HepG2 (cell line): ENCODE data around the gene LSM12. TPM values are rescaled to one million over a fixed set of nuclear protein-coding genes. Genes with fewer than 3 reads are reported as not detected.

Experiments
- ATRX ChIP-seq: sonication (generic); formaldehyde crosslinking; IDR thresholded peaks from 2 replicates; pipeline ENCODE4 v1.4.0; 2020; ENCODE audit warnings: missing genetic modification reagents, borderline replicate concordance
- EED ChIP-seq: sonication (generic); formaldehyde crosslinking; IDR thresholded peaks from 2 replicates; pipeline ENCODE4 v1.5.0; 2020; ENCODE audit warnings: mild to moderate bottlenecking, missing genetic modification reagents
- HINFP ChIP-seq: sonication (generic); formaldehyde crosslinking; IDR thresholded peaks from 2 replicates; pipeline ENCODE4 v1.4.0; 2020; ENCODE audit warnings: low read depth, mild to moderate bottlenecking, missing genetic modification reagents
- JARID2 ChIP-seq: sonication (generic); formaldehyde crosslinking; IDR thresholded peaks from 2 replicates; pipeline ENCODE4 v1.8.1; 2023; ENCODE audit warnings: missing genetic modification reagents, inconsistent platforms; ENCODE audit not compliant: insufficient replicate concordance
- MED8 ChIP-seq: sonication (generic); formaldehyde crosslinking; IDR thresholded peaks from 2 replicates; pipeline ENCODE4 v1.8.1; 2023; ENCODE audit warnings: mild to moderate bottlenecking, missing genetic modification reagents; ENCODE audit not compliant: insufficient replicate concordance
- PHF20 ChIP-seq: sonication (generic); formaldehyde crosslinking; IDR thresholded peaks from 2 replicates; pipeline ENCODE4 v1.5.0; 2020; ENCODE audit warnings: mild to moderate bottlenecking, missing genetic modification reagents
- PHF8 ChIP-seq: sonication (generic); formaldehyde crosslinking; IDR thresholded peaks from 2 replicates; pipeline ENCODE4 v1.5.0; 2020; ENCODE audit warnings: missing genetic modification reagents
- RBM39 ChIP-seq: fragments of 200-400 bp; formaldehyde crosslinking; IDR thresholded peaks from one replicate; pipeline ENCODE4 v1.6.1; 2018; ENCODE audit warnings: antibody characterized with exemption, mild to moderate bottlenecking, low read depth, low read length; ENCODE audit not compliant: poor library complexity, severe bottlenecking
- RELA ChIP-seq: sonication (generic); formaldehyde crosslinking; IDR thresholded peaks from 2 replicates; pipeline ENCODE4 v1.4.0; 2020; ENCODE audit warnings: missing genetic modification reagents
- RNF219 ChIP-seq: sonication (generic); formaldehyde crosslinking; IDR thresholded peaks from 2 replicates; pipeline ENCODE4 v1.5.0; 2020; ENCODE audit warnings: mild to moderate bottlenecking, missing genetic modification reagents
- SATB2 ChIP-seq: sonication (generic); formaldehyde crosslinking; IDR thresholded peaks from 2 replicates; pipeline ENCODE4 v1.5.0; 2020; ENCODE audit warnings: missing genetic modification reagents
- SP5 ChIP-seq: IDR thresholded peaks from 2 replicates; pipeline ENCODE4 v1.6.1; 2016; ENCODE audit warnings: low read depth, borderline replicate concordance
- SUZ12 ChIP-seq: fragments of 150-350 bp; IDR thresholded peaks from 2 replicates; pipeline ENCODE4 v1.6.1; 2014; ENCODE audit warnings: low read depth, low read length
- TCF12 ChIP-seq, 2 experiments: fragments of 450-650 bp in 1 of 2; sonication (generic) in 1 of 2; formaldehyde crosslinking in 1 of 2; IDR thresholded peaks; 2 replicates each; pipeline versions ENCODE4 v1.6.1 to v1.8.0; 2017 to 2022; ENCODE audit warnings: antibody characterized with exemption in 1 of 2, mild to moderate bottlenecking in 1 of 2, missing genetic modification reagents in 1 of 2, moderate library complexity in 1 of 2
- ZNF10 ChIP-seq: sonication (generic); formaldehyde crosslinking; IDR thresholded peaks from 2 replicates; pipeline ENCODE4 v1.4.0; 2020; ENCODE audit warnings: mild to moderate bottlenecking, low read depth, missing genetic modification reagents, borderline replicate concordance
- ZNF33B ChIP-seq: sonication (generic); formaldehyde crosslinking; IDR thresholded peaks from 2 replicates; pipeline ENCODE4 v1.5.1; 2020; ENCODE audit warnings: mild to moderate bottlenecking, missing genetic modification reagents
- ZNF550 ChIP-seq: sonication (generic); formaldehyde crosslinking; IDR thresholded peaks from 2 replicates; pipeline ENCODE4 v1.4.0; 2020; ENCODE audit warnings: mild to moderate bottlenecking, missing genetic modification reagents, borderline replicate concordance
- ZNF615 ChIP-seq: sonication (generic); formaldehyde crosslinking; IDR thresholded peaks from 2 replicates; pipeline ENCODE4 v1.5.0; 2020; ENCODE audit warnings: mild to moderate bottlenecking, missing genetic modification reagents, borderline replicate concordance
- ZNF775 ChIP-seq: sonication (generic); formaldehyde crosslinking; IDR thresholded peaks from 2 replicates; pipeline ENCODE4 v1.4.0; 2020; ENCODE audit warnings: missing genetic modification reagents, mild to moderate bottlenecking, moderate library complexity, borderline replicate concordance
- ZZZ3 ChIP-seq: sonication (generic); formaldehyde crosslinking; IDR thresholded peaks from 2 replicates; pipeline ENCODE4 v1.4.0; 2020; ENCODE audit warnings: missing genetic modification reagents, mild to moderate bottlenecking, borderline replicate concordance
- polyA plus RNA-seq, 8 experiments: library from polyadenylated mRNA; depleted of rRNA in 3 of 8; stranded (reverse) in 7 of 8; unstranded in 1 of 8; fragments of >200 nt; fragmentation: Illumina TruSeq in 4 of 8; extraction: Trizol in 4 of 8; gene quantifications; 2 replicates each; pipeline versions ENCODE4 v1.2.1 to v1.2.3, GENCODE V29; 2011 to 2016; ENCODE audit warnings: low read depth in 4 of 8, missing spikeins in 1 of 8, mixed read lengths in 1 of 8; ENCODE audit not compliant: insufficient read depth in 1 of 8
- total RNA-seq, 5 experiments: library from RNA; depleted of rRNA; stranded (reverse); fragments of >200 nt; fragmentation: Illumina TruSeq; extraction: Trizol; gene quantifications; 2 replicates each; pipeline ENCODE4 v1.2.3, GENCODE V29; 2016; ENCODE audit warnings: low read depth in 1 of 5
- TF ChIP-seq, protein P1 (sequence below): IDR thresholded peaks from 2 replicates; pipeline ENCODE4 v1.6.1; 2016; ENCODE audit warnings: mild to moderate bottlenecking, missing biosample characterization, missing genetic modification reagents
- TF ChIP-seq, protein P2 (sequence below): sonication (generic); formaldehyde crosslinking; IDR thresholded peaks from 2 replicates; pipeline ENCODE4 v1.4.0; 2020; ENCODE audit warnings: missing genetic modification reagents, mild to moderate bottlenecking, borderline replicate concordance

The LSM12 gene
- total and polyA plus RNA-seq, 2 of the 13 experiments (the other 11 are each of a cell fraction or from before 2014, with no cell fraction given): 52.8 to 55.7 TPM

GRCh38 chr17:44070455-44071197 is 4.2 kb upstream of the LSM12 start, which contains the start of gene G6PC3 (continued):
- TF ChIP-seq PHF8 (CRISPR knock-in tag) (peak; percentile 98), RNF219 (CRISPR knock-in tag) (no peak), ZNF775 (CRISPR knock-in tag) (no peak), ZNF550 (CRISPR knock-in tag) (peak; percentile 54; the same call in 1 of the 2 replicates), SUZ12 (no peak), ZNF615 (CRISPR knock-in tag) (peak; percentile 92; the same call in 1 of the 2 replicates), ZNF33B (peak; percentile 93), RBM39 (peak; percentile 29), ZZZ3 (CRISPR knock-in tag) (peak; percentile 73; the same call in 1 of the 2 replicates), SATB2 (CRISPR knock-in tag) (peak; percentile 13; the same call in 1 of the 2 replicates), EED (CRISPR knock-in tag) (peak; percentile 89), MED8 (CRISPR knock-in tag) (peak; percentile 83), ATRX (CRISPR knock-in tag) (no peak), RELA (CRISPR knock-in tag) (no peak), HINFP (CRISPR knock-in tag) (peak; percentile 93), SP5 (peak; percentile 53; the same call in 1 of the 2 replicates), TCF12 (IDR thresholded peaks at IDR 0.05) (no peak), TCF12 (CRISPR knock-in tag; IDR thresholded peaks at IDR 0.05) (0 out of 2 replicates have a peak, but pooled peaks have one; percentile 53), ZNF10 (CRISPR knock-in tag) (0 out of 2 replicates have a peak, but pooled peaks have one; percentile 68), PHF20 (CRISPR knock-in tag) (peak; percentile 94), JARID2 (CRISPR knock-in tag) (peak; percentile 69)
- TF ChIP-seq, protein P1, sequence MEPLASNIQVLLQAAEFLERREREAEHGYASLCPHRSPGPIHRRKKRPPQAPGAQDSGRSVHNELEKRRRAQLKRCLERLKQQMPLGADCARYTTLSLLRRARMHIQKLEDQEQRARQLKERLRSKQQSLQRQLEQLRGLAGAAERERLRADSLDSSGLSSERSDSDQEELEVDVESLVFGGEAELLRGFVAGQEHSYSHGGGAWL: peak; percentile 100
- TF ChIP-seq, protein P2, sequence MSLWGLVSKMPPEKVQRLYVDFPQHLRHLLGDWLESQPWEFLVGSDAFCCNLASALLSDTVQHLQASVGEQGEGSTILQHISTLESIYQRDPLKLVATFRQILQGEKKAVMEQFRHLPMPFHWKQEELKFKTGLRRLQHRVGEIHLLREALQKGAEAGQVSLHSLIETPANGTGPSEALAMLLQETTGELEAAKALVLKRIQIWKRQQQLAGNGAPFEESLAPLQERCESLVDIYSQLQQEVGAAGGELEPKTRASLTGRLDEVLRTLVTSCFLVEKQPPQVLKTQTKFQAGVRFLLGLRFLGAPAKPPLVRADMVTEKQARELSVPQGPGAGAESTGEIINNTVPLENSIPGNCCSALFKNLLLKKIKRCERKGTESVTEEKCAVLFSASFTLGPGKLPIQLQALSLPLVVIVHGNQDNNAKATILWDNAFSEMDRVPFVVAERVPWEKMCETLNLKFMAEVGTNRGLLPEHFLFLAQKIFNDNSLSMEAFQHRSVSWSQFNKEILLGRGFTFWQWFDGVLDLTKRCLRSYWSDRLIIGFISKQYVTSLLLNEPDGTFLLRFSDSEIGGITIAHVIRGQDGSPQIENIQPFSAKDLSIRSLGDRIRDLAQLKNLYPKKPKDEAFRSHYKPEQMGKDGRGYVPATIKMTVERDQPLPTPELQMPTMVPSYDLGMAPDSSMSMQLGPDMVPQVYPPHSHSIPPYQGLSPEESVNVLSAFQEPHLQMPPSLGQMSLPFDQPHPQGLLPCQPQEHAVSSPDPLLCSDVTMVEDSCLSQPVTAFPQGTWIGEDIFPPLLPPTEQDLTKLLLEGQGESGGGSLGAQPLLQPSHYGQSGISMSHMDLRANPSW (CRISPR knock-in tag): peak; percentile 81; the same call in 1 of the 2 replicates
